Left lung (tissue), 10 donors: ENCODE measurements around the gene ABCG2. TPM values are rescaled to one million over a fixed set of nuclear protein-coding genes. Genes with fewer than 3 reads are reported as not detected.
"Not testable (repeated sequence)": the region's sequence is repeated elsewhere in the genome, so short reads cannot be mapped to it uniquely, and the experiment has no call there.

Experiments
- ATAC-seq: fragments of 200-7000 bp; cut with Tn5 transposase; one replicate; pipeline ENCODE4 v1.9.1; 2020; ENCODE audit warnings: moderate library complexity
- DNase-seq, 4 donors: peaks; one replicate each; pipeline ENCODE4 v3.0.0-alpha.2; 2013 to 2020
- H3K27ac ChIP-seq, 2 donors: fragments of 200-600 bp; sonication (generic) in 1 of 2; one replicate each; pipeline versions ENCODE4 v1.5.0 to v1.8.0; 2020 to 2021
- H3K27me3 ChIP-seq, 2 donors: fragments of 200-600 bp; sonication (generic) in 1 of 2; one replicate each; pipeline versions ENCODE4 v1.5.0 to v1.8.0; 2020 to 2021
- H3K36me3 ChIP-seq, 2 donors: fragments of 200-600 bp; sonication (generic) in 1 of 2; one replicate each; pipeline versions ENCODE4 v1.5.0 to v1.8.0; 2020 to 2021
- H3K4me1 ChIP-seq, 2 donors: fragments of 200-600 bp; one replicate each; pipeline ENCODE4 v1.8.0; 2021
- H3K4me3 ChIP-seq, 2 donors: fragments of 200-600 bp; sonication (generic) in 1 of 2; one replicate each; pipeline versions ENCODE4 v1.5.0 to v1.8.0; 2020 to 2021; ENCODE audit warnings: mild to moderate bottlenecking in 1 of 2
- H3K9me3 ChIP-seq, 2 donors: fragments of 200-600 bp; sonication (generic) in 1 of 2; one replicate each; pipeline versions ENCODE4 v1.5.0 to v1.8.0; 2020 to 2021
- CTCF ChIP-seq, 2 donors: fragments of 200-600 bp; sonication (generic) in 1 of 2; IDR thresholded peaks; one replicate each; pipeline versions ENCODE4 v1.5.0 to v1.8.0; 2021; ENCODE audit warnings: antibody characterized with exemption in 2 of 2
- intact Hi-C, 2 donors: fragments of 100-400 bp; cut with DNase I; formaldehyde crosslinking; loops; one replicate each; pipeline versions ENCODE4 v1.11.2 to v1.14.2; 2022
- polyA plus RNA-seq, 6 donors: library from polyadenylated mRNA; unstranded; fragments of 120-200 nt; gene quantifications; one replicate each; pipeline ENCODE4 v1.2.1, GENCODE V29; 2013; ENCODE audit not compliant: insufficient read length in 6 of 6
- total RNA-seq, 2 donors: library from RNA; stranded (reverse); fragmentation: NEBNext Ultra II Directional; extraction: Animal tissue kit (Norgen Biotek cat#: 25700); gene quantifications; one replicate each; pipeline ENCODE4 v1.2.1, GENCODE V29; 2021
- donor health status: DM: no; HTN: yes; CAD: no.
- donor health status: DM: no; HTN: no; CAD: no.

ABCG2 gene
- total and polyA plus RNA-seq, 8 donors = 5.1 to 23.5 (median 16.8) TPM

- H3K27me3 ChIP-seq = peaks cover 0 to 25% of the 10 kb centered on the region in 2 donors
- TF ChIP-seq CTCF (IDR thresholded peaks at IDR 0.05) = no peak
- no peak overlapping the region for H3K27ac ChIP-seq
- intact Hi-C loops = no loop called here
- ATAC-seq = no peak
- H3K9me3 ChIP-seq = peaks cover 0 to 4% of the 10 kb centered on the region in 2 donors
- peaks cover 0 to 12% of the 10 kb centered on the region in 2 donors for H3K4me1 ChIP-seq
- DNase-seq = no peak
- H3K36me3 ChIP-seq = no peaks in the 10 kb centered on the region
- H3K4me3 ChIP-seq = no peak overlapping the region
Measured at GRCh38 chr4:88162626-88163025, 4.2 kb upstream of the ABCG2 start.

- H3K27ac ChIP-seq = no peak overlapping the region
- peaks cover 0 to 12% of the 10 kb centered on the region in 2 donors for H3K4me1 ChIP-seq
- H3K4me3 ChIP-seq = peak overlapping the region; percentile 42 to 55
- intact Hi-C loops = no loop called here
- peaks cover 0 to 3% of the 10 kb centered on the region in 2 donors for H3K9me3 ChIP-seq
- DNase-seq (peak in 2 of 4 donors; percentile 10 to 27), ATAC-seq (peak; percentile 64)
- H3K27me3 ChIP-seq = peaks cover 0 to 36% of the 10 kb centered on the region in 2 donors
- TF ChIP-seq CTCF (IDR thresholded peaks at IDR 0.05) = no peak
- H3K36me3 ChIP-seq = no peaks in the 10 kb centered on the region
Measured at GRCh38 chr4:88159229-88159725, 838 bp upstream of the ABCG2 start.

- intact Hi-C loops = no loop called here
- H3K27ac ChIP-seq = peak overlapping the region in 1 of 2 donors; percentile 18
- TF ChIP-seq CTCF (IDR thresholded peaks at IDR 0.05) = no peak
- ATAC-seq = peak; percentile 53
- peaks cover 0 to 36% of the 10 kb centered on the region in 2 donors for H3K27me3 ChIP-seq
- no peaks in the 10 kb centered on the region for H3K9me3 ChIP-seq
- no peak for DNase-seq
- H3K4me1 ChIP-seq = peaks cover 0 to 12% of the 10 kb centered on the region in 2 donors
- H3K4me3 ChIP-seq = peak overlapping the region; percentile 42 to 55
- H3K36me3 ChIP-seq = no peaks in the 10 kb centered on the region
Measured at GRCh38 chr4:88158038-88158488, 376 bp downstream of the ABCG2 start.

DNA sequence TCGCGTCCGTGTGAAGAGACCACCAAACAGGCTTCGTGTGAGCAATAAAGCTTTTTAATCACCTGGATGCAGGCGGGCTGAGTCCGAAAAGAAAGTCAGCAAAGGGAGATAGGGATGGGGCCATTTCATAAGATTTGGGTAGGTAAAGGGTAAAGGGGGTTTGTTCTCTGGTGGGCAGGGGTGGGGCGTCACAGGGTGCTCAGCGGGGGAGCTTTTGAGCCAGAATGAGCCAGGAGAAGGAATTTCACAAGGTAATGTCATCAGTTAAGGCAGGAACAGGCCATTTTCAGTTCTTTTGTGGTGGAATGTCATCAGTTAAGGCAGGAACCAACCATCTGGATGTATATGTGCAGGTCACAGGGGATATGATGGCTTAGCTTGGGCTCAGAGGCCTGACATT lies 6.1 kb downstream of the ABCG2 start:
- H3K36me3 ChIP-seq, H3K4me3 ChIP-seq, H3K9me3 ChIP-seq, intact Hi-C loops, DNase-seq, H3K27me3 ChIP-seq, ATAC-seq, H3K4me1 ChIP-seq, H3K27ac ChIP-seq: not testable (repeated sequence)

GRCh38 chr4:88148560-88148959 lies 9.9 kb downstream of the ABCG2 start:
- H3K36me3 ChIP-seq = no peaks in the 10 kb centered on the region
- ATAC-seq (no peak), DNase-seq (no peak)
- no peak overlapping the region for H3K4me3 ChIP-seq
- no peak overlapping the region for H3K27ac ChIP-seq
- no peaks in the 10 kb centered on the region for H3K4me1 ChIP-seq
- H3K9me3 ChIP-seq = no peaks in the 10 kb centered on the region
- no peaks in the 10 kb centered on the region for H3K27me3 ChIP-seq
- TF ChIP-seq CTCF (IDR thresholded peaks at IDR 0.05) = no peak
- intact Hi-C loops = no loop called here

DNA sequence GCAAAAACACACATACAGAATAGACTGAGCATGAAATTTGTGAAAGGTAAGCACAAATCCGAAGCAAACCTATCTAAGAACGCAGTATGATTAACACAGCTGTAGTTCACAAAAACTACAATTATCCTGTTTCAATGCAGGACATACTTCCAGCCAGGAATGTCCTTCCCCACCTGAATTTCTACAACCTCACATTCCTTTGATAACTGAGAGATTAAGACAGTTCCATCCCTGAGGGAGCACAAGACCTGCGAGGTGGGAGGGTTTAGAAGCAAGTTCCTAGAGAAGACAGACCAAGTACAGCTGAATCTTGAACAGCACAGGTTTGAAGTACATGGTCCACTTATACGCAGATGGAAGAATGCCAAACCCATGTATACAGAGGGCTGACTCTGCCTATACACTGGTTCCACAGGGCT lies 10.6 kb downstream of the ABCG2 start:
- Histone ChIP-seq H3K27ac (no peak overlapping the region), H3K4me1 (no peaks in the 10 kb centered on the region), H3K27me3 (no peaks in the 10 kb centered on the region), H3K36me3 (no peaks in the 10 kb centered on the region), H3K4me3 (no peak overlapping the region), H3K9me3 (no peaks in the 10 kb centered on the region)
- TF ChIP-seq CTCF (IDR thresholded peaks at IDR 0.05) = no peak
- no peak for ATAC-seq
- DNase-seq = peak in 1 of 4 donors; percentile 11
- intact Hi-C loops = no loop called here
